ENCODE data around the gene UMODL1. TPM values are rescaled to one million over a fixed set of nuclear protein-coding genes. Genes with fewer than 3 reads are reported as not detected.

Gene UMODL1
- total RNA-seq, 1 experiment from 2014 or later, result not detected

DNA sequence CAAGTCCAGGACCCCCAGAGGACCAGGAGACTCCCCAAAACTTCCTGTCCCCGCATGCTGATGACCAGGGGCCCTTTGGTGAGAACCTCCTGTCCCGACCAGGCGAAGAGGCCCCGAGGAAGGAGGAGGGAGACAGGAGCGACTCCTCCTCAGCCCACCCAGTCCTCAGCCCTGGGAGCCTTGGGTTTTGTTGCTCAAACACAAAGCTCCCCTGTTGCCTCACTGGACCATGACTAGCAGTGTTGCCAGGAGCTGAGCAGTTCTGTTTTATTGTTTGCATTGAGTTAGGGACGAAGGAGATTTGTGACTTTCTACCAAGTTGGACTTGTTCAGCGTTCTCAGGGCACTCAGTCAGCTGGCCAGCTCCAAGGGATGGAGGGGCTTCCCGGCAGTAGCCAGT is 10.0 kb downstream of the UMODL1 start:
- Histone ChIP-seq H3K36me3 (ENCODE audit: low read depth) (no peaks in the 10 kb centered on the region), H3K27me3 (ENCODE audit: insufficient read depth, low read depth) (no peaks in the 10 kb centered on the region), H3K9me3 (ENCODE audit: insufficient read depth, low read depth) (no peaks in the 10 kb centered on the region), H3K4me1 (replicated peaks; ENCODE audit: insufficient read depth) (no peaks in the 10 kb centered on the region), H3F3A (ENCODE audit: insufficient read depth, low read depth) (no peaks in the 10 kb centered on the region), H3K4me3 (no peak overlapping the region), H3K4me2 (no peak overlapping the region), H2AFZ (no peak overlapping the region), H3K27ac (no peak overlapping the region), H3K79me2 (ENCODE audit: low read depth) (no peaks in the 10 kb centered on the region), H3K9me2 (ENCODE audit: insufficient read depth) (no peaks in the 10 kb centered on the region), H4K20me1 (ENCODE audit: insufficient read depth) (no peaks in the 10 kb centered on the region)
- intact Hi-C loops (cut with micrococcal nuclease; ENCODE audit: unreplicated experiment), result no loop called here
- CTCF ChIA-PET, result no interaction called here
- POLR2A ChIA-PET (ENCODE audit: unreplicated experiment), result no interaction called here
- TF ChIP-seq, protein P1, sequence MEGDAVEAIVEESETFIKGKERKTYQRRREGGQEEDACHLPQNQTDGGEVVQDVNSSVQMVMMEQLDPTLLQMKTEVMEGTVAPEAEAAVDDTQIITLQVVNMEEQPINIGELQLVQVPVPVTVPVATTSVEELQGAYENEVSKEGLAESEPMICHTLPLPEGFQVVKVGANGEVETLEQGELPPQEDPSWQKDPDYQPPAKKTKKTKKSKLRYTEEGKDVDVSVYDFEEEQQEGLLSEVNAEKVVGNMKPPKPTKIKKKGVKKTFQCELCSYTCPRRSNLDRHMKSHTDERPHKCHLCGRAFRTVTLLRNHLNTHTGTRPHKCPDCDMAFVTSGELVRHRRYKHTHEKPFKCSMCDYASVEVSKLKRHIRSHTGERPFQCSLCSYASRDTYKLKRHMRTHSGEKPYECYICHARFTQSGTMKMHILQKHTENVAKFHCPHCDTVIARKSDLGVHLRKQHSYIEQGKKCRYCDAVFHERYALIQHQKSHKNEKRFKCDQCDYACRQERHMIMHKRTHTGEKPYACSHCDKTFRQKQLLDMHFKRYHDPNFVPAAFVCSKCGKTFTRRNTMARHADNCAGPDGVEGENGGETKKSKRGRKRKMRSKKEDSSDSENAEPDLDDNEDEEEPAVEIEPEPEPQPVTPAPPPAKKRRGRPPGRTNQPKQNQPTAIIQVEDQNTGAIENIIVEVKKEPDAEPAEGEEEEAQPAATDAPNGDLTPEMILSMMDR (conservative IDR thresholded peaks at IDR 0.05), result no peak
- TF ChIP-seq EZH2 (IDR thresholded peaks at IDR 0.05; ENCODE audit: low read depth), result no peak
- DNase-seq, result no peak
- BruUV-seq (replicated peaks), result no TSS peak

DNA sequence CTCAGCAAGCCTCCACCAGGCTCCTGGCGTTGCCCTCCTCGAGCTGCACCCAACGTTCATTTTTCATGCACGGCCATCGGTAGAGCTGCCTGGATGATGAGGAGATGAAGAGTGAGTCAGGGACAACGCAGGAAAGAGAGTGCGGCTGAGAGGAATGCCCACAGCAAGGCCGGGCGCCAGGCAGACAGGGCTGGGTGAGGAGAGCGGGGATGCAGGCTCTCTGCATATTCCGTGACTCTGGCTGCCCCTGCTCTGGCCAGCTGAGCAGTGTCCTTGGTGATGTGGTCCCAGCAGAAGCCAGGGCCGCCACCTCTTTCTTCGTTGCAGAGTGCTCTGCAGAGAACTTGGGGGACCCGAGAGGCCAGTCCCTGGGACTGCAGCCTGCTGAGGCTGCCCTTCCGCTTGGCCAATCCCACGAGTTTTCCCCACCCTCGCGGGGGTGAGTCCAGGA is 10.8 kb downstream of the UMODL1 start:
- intact Hi-C loops (cut with micrococcal nuclease; ENCODE audit: unreplicated experiment), result no loop called here
- Histone ChIP-seq H2AFZ (no peak overlapping the region), H3K27ac (no peak overlapping the region), H3K9me3 (ENCODE audit: insufficient read depth, low read depth) (no peaks in the 10 kb centered on the region), H3K79me2 (ENCODE audit: low read depth) (no peaks in the 10 kb centered on the region), H3F3A (ENCODE audit: insufficient read depth, low read depth) (no peaks in the 10 kb centered on the region), H4K20me1 (ENCODE audit: insufficient read depth) (no peaks in the 10 kb centered on the region), H3K4me3 (no peak overlapping the region), H3K4me2 (no peak overlapping the region), H3K4me1 (replicated peaks; ENCODE audit: insufficient read depth) (no peaks in the 10 kb centered on the region), H3K9me2 (ENCODE audit: insufficient read depth) (no peaks in the 10 kb centered on the region), H3K36me3 (ENCODE audit: low read depth) (no peaks in the 10 kb centered on the region), H3K27me3 (ENCODE audit: insufficient read depth, low read depth) (no peaks in the 10 kb centered on the region)
- BruUV-seq (replicated peaks), result no TSS peak
- CTCF ChIA-PET, result no interaction called here
- POLR2A ChIA-PET (ENCODE audit: unreplicated experiment), result no interaction called here
- TF ChIP-seq EZH2 (IDR thresholded peaks at IDR 0.05; ENCODE audit: low read depth), result no peak
- TF ChIP-seq, protein P1 (conservative IDR thresholded peaks at IDR 0.05), result no peak
- DNase-seq, result no peak

DNA sequence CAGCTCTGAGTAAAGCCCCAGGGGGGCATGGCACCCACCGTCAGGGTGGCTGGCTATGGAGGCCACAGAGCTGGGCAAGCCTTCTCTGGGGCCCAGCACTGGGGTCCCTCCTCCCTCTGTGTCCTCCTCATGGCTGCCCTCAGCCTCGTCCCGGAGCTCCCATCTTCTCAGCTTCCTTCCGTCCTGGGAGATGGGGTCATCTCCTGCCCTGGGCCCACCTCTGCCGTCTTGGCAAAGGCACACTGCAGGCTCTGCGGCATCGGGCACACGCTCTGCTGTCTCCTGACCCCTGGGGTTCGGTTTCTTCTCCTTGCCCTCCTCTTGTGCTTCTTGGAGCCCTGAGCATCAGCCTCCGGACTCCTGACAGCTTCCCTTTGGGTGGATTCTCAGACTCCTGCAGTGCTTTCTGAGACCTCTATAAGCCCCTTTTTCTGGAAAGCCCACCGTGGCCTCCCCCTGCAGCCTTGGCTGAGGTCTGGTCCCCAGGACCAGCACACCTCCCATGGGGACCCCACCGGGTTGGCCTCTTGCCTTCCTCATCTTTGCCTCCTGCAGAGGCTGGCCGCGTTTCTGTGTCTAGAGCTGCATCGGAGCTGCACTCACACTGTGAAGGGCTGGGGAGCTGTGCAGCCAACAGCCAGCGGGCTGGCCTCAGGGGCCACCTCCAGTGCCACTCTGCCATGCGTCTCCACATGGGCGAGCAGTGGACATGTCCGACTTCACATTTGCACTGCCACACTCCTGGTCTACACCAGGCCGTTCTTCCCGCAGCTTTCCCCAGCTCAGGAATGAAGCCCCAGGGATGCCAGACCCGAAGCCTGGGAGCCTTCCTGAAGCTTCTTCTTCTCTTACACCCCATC is 11.6 kb downstream of the UMODL1 start:
- no peaks in the 10 kb centered on the region for H3K36me3 ChIP-seq (ENCODE audit: low read depth)
- no TSS peak for BruUV-seq (replicated peaks)
- no peaks in the 10 kb centered on the region for H3K27me3 ChIP-seq (ENCODE audit: insufficient read depth, low read depth)
- no peaks in the 10 kb centered on the region for H3K9me3 ChIP-seq (ENCODE audit: insufficient read depth, low read depth)
- H2AFZ ChIP-seq, result no peak overlapping the region
- H3F3A ChIP-seq (ENCODE audit: insufficient read depth, low read depth), result no peaks in the 10 kb centered on the region
- no peak for TF ChIP-seq EZH2 (IDR thresholded peaks at IDR 0.05; ENCODE audit: low read depth)
- TF ChIP-seq, protein P1 (conservative IDR thresholded peaks at IDR 0.05), result no peak
- H3K27ac ChIP-seq, result no peak overlapping the region
- H3K79me2 ChIP-seq (ENCODE audit: low read depth), result no peaks in the 10 kb centered on the region
- ChIA-PET POLR2A (ENCODE audit: unreplicated experiment) (no interaction called here), CTCF (no interaction called here)
- intact Hi-C loops (cut with micrococcal nuclease; ENCODE audit: unreplicated experiment), result no loop called here
- no peaks in the 10 kb centered on the region for H3K4me1 ChIP-seq (replicated peaks; ENCODE audit: insufficient read depth)
- no peaks in the 10 kb centered on the region for H4K20me1 ChIP-seq (ENCODE audit: insufficient read depth)
- no peaks in the 10 kb centered on the region for H3K9me2 ChIP-seq (ENCODE audit: insufficient read depth)
- DNase-seq, result no peak
- no peak overlapping the region for H3K4me2 ChIP-seq
- H3K4me3 ChIP-seq, result no peak overlapping the region
